GM10847 (cell line): ENCODE measurements around the gene AIMP2.

Experiments
- POLR2A ChIP-seq: IDR thresholded peaks from 2 replicates; pipeline ENCODE4 v1.6.1; 2011; ENCODE audit not compliant: insufficient read length; ENCODE audit errors: extremely low read depth

The AIMP2 gene

GRCh38 chr7:6027806-6028365 is 18.8 kb downstream of the AIMP2 start:
- TF ChIP-seq POLR2A = no peak

GRCh38 chr7:6028563-6028962 is 19.5 kb downstream of the AIMP2 start:
- no peak for TF ChIP-seq POLR2A

DNA sequence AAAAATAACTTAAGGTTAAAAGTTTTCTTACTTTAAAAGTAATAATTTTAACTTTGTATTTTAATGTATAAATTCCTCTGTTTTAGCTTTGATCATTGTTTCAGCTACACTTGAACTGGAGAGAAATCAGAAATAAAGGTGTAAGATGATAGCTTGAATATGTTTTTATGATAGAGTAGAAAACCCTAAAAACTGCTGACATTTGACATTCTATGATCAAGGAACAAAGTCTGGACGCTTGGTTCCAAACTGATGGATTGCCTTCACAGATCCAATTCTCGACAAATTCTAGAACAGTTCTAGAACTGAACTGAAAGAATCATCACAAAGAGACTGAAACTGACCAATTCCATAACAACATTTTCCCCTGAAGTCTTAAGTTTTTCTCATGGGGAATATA is 21.9 kb downstream of the AIMP2 start, which contains the start of gene ANKRD61:
ANKRD61 (plus strand) TSS at position 389 of the 400 bp plus-strand sequence; CDS start at position 389, 0 bp downstream.
- TF ChIP-seq POLR2A = no peak

DNA sequence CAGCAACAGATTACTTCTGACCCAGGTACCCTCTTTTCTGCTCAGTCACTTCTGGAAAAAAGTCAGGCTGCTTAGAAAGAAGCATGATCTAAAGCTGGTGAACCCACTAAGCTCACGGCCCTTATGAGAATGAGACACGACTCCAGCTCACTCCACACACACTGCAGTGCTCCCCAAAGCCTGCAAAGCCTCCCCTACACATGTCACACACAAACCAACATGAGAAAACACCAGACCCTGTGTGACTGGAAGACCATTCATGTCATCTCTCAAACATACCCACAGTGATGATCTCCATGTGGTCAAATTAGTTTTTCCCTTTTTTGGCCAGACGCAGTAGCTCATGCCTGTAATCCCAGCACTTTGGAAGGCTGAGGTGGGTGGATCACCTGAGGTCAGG is 22.5 kb downstream of the AIMP2 start:
- TF ChIP-seq POLR2A = no peak

- no peak for TF ChIP-seq POLR2A
Measured at GRCh38 chr7:6032167-6032566, 23.1 kb downstream of the AIMP2 start.

GRCh38 chr7:6032641-6033040 is 23.6 kb downstream of the AIMP2 start:
- TF ChIP-seq POLR2A = no peak

- no peak for TF ChIP-seq POLR2A
Measured at GRCh38 chr7:6035165-6035564, 26.1 kb downstream of the AIMP2 start.

- no peak for TF ChIP-seq POLR2A
Measured at GRCh38 chr7:6035686-6036085, 26.6 kb downstream of the AIMP2 start.

DNA sequence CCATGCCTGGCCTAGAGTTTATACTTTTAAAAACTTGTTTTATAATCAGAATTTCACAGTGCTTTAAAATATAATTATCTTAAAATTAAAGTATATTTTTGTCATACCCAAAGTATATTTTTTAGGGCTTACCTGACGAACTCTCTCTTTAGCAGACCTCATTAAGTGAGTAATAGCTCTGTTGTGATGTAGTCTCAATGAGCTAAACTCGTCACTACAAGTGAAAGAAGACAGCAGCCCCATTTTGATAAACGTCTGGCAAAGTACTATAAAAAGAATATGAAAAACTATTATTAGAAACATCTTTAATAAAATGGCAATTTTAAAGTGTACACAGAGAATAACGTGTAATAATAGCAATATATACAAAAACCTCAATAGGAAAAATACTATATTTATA is 40.7 kb downstream of the AIMP2 start:
- TF ChIP-seq POLR2A = no peak

DNA sequence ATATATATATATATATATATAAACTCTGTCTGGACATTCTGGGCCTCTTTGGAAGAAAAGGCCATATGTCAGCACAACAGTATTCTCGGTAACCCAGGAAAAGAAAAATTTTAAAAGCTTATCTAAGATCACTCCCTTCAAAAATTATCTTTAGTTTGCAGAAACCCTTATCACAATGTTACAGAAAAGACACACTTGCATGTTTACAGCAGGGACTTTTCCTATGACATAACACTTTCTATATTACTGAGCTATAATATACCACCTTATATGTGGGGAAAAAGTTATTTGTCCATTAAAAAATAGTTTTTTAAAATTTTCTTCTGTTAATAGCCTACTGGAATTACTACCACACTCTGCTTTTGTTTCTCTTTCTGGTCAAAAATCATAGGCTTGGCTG is 47.5 kb downstream of the AIMP2 start:
- TF ChIP-seq POLR2A = no peak

GRCh38 chr7:6057316-6058129 is 48.5 kb downstream of the AIMP2 start:
- TF ChIP-seq POLR2A = no peak

- no peak for TF ChIP-seq POLR2A
Measured at GRCh38 chr7:6071406-6071805, 62.3 kb downstream of the AIMP2 start.
